A549 (cell line): ENCODE data around the gene MAP3K2. TPM values are rescaled to one million over a fixed set of nuclear protein-coding genes. Genes with fewer than 3 reads are reported as not detected.

Experiments
- ATAC-seq, 2 experiments: fragments of 200-7000 bp in 1 of 2; fragments of >200 bp in 1 of 2; cut with Nextera tagmentation in 1 of 2; cut with Tn5 transposase in 1 of 2; 3 replicates each; pipeline versions ENCODE4 v1.8.0 to v1.9.1; 2018 to 2020; ENCODE audit warnings: mild to moderate bottlenecking in 1 of 2, moderate library complexity in 1 of 2
- CTCF ChIA-PET: fragments of 300-600 bp; sonication (Branson Sonifier 250); formaldehyde crosslinking; extraction: SDS; loops from one replicate; lab custom pipeline; 2021; ENCODE audit warnings: antibody characterized with exemption, inconsistent platforms; lab: Yijun Ruan, JAX
- POLR2A ChIA-PET: fragments of 350-600 bp; formaldehyde crosslinking; extraction: SDS; loops from one replicate; lab custom pipeline; 2021; ENCODE audit warnings: antibody characterized with exemption, inconsistent platforms; lab: Yijun Ruan, JAX
- DNase-seq, 2 experiments: peaks; one replicate each; pipeline versions ENCODE4 v3.0.0 to v3.0.0-alpha.2; 2011 to 2016; ENCODE audit warnings: low read depth in 1 of 2, low spot score in 1 of 2
- FAIRE-seq: peaks from 2 replicates; lab custom pipeline; 2011; peaks lifted over from hg19 to GRCh38; lab: Jason Lieb, UNC
- H3K27ac ChIP-seq, 2 experiments: fragments of >200 bp; sonication (Bioruptor Twin); formaldehyde crosslinking; 3 replicates each; pipeline ENCODE4 v1.5.1; 2016 to 2017
- H3K4me1 ChIP-seq: fragments of >200 bp; sonication (Bioruptor Twin); formaldehyde crosslinking; 3 replicates; pipeline ENCODE4 v1.6.1; 2016
- H3K4me2 ChIP-seq: fragments of >200 bp; sonication (Bioruptor Twin); formaldehyde crosslinking; 3 replicates; pipeline ENCODE4 v1.6.1; 2016
- H3K4me3 ChIP-seq: fragments of >200 bp; sonication (Bioruptor Twin); formaldehyde crosslinking; 3 replicates; pipeline ENCODE4 v1.5.1; 2016
- H3K9me3 ChIP-seq: fragments of >200 bp; sonication (Bioruptor Twin); formaldehyde crosslinking; 3 replicates; pipeline ENCODE4 v1.6.1; 2016
- ATOH8 ChIP-seq: fragments of 250-450 bp; sonication (Bioruptor Pico); IDR thresholded peaks from 2 replicates; pipeline ENCODE4 v1.5.0; 2020; ENCODE audit warnings: low read depth, mild to moderate bottlenecking, moderate library complexity
- CBX2 ChIP-seq: fragments of 200-600 bp; sonication (generic); IDR thresholded peaks from 2 replicates; pipeline ENCODE4 v1.6.1; 2016; ENCODE audit warnings: low read depth, mild to moderate bottlenecking, borderline replicate concordance
- CEBPB ChIP-seq, 2 experiments: fragments of >200 bp in 1 of 2; sonication (Bioruptor Twin) in 1 of 2; formaldehyde crosslinking in 1 of 2; IDR thresholded peaks; 2 replicates each; pipeline ENCODE4 v1.6.1; 2012 to 2016
- CHD2 ChIP-seq: fragments of 150-350 bp; IDR thresholded peaks from 2 replicates; pipeline ENCODE4 v1.6.1; 2014; ENCODE audit warnings: low read length; ENCODE audit not compliant: partially characterized antibody
- CTCF ChIP-seq: fragments of >200 bp; sonication (Bioruptor Twin); formaldehyde crosslinking; IDR thresholded peaks from 3 replicates; pipeline ENCODE4 v1.5.1; 2016
- E2F6 ChIP-seq: IDR thresholded peaks from 2 replicates; pipeline ENCODE4 v1.6.1; 2012; ENCODE audit warnings: low read depth, borderline replicate concordance
- ELK1 ChIP-seq: fragments of 150-350 bp; IDR thresholded peaks from 2 replicates; pipeline ENCODE4 v1.6.1; 2014; ENCODE audit warnings: low read depth, mild to moderate bottlenecking, low read length
- EP300 ChIP-seq, 2 experiments: fragments of >200 bp; sonication (Bioruptor Twin); formaldehyde crosslinking; IDR thresholded peaks; 2 replicates in 1 of 2; 3 replicates in 1 of 2; pipeline ENCODE4 v1.6.1; 2016 to 2017
- ESRRA ChIP-seq: fragments of 150-350 bp; IDR thresholded peaks from 2 replicates; pipeline ENCODE4 v1.6.1; 2014; ENCODE audit warnings: mild to moderate bottlenecking, low read length, borderline replicate concordance
- FOXS1 ChIP-seq: fragments of 250-450 bp; sonication (Bioruptor Pico); IDR thresholded peaks from 2 replicates; pipeline ENCODE4 v1.5.0; 2020; ENCODE audit warnings: mild to moderate bottlenecking, moderate library complexity
- GATA3 ChIP-seq: IDR thresholded peaks from 2 replicates; pipeline ENCODE4 v1.6.1; 2012; ENCODE audit warnings: borderline replicate concordance
- HEYL ChIP-seq: fragments of 250-450 bp; sonication (Bioruptor Pico); IDR thresholded peaks from 2 replicates; pipeline ENCODE4 v1.8.0; 2021; ENCODE audit warnings: mild to moderate bottlenecking, moderate library complexity
- JUN ChIP-seq, 2 experiments: fragments of >200 bp; sonication (Bioruptor Twin); formaldehyde crosslinking; IDR thresholded peaks; 2 replicates in 1 of 2; 3 replicates in 1 of 2; pipeline ENCODE4 v1.6.1; 2016 to 2017
- KDM5A ChIP-seq: fragments of 200-600 bp; sonication (generic); IDR thresholded peaks from 2 replicates; pipeline ENCODE4 v1.6.1; 2016; ENCODE audit warnings: antibody characterized with exemption, mild to moderate bottlenecking
- NFE2L2 ChIP-seq: fragments of 150-350 bp; conservative IDR thresholded peaks from 2 replicates; pipeline ENCODE4 v1.6.1; 2014; ENCODE audit warnings: low read length
- NR3C1 ChIP-seq: fragments of >200 bp; sonication (Bioruptor Twin); formaldehyde crosslinking; IDR thresholded peaks from 3 replicates; pipeline ENCODE4 v1.6.1; 2017
- PHF8 ChIP-seq: fragments of 200-600 bp; sonication (generic); IDR thresholded peaks from 2 replicates; pipeline ENCODE4 v1.6.1; 2016; ENCODE audit warnings: low read depth, mild to moderate bottlenecking, antibody characterized with exemption, moderate library complexity, borderline replicate concordance
- POLR2AphosphoS2 ChIP-seq: conservative IDR thresholded peaks from 2 replicates; pipeline ENCODE4 v1.6.1; 2012; ENCODE audit warnings: low read length, improper control_type of control experiment, inconsistent platforms
- RAD21 ChIP-seq, 2 experiments: fragments of >200 bp in 1 of 2; sonication (Bioruptor Twin) in 1 of 2; formaldehyde crosslinking in 1 of 2; IDR thresholded peaks in 1 of 2; conservative IDR thresholded peaks in 1 of 2; 2 replicates in 1 of 2; 3 replicates in 1 of 2; pipeline ENCODE4 v1.6.1; 2012 to 2018; ENCODE audit warnings: inconsistent platforms in 1 of 2
- RARB ChIP-seq: fragments of 250-450 bp; sonication (Bioruptor Pico); IDR thresholded peaks from 2 replicates; pipeline ENCODE4 v1.8.0; 2021; ENCODE audit warnings: mild to moderate bottlenecking, moderate library complexity
- RCOR1 ChIP-seq: fragments of 150-350 bp; IDR thresholded peaks from 2 replicates; pipeline ENCODE4 v1.6.1; 2014; ENCODE audit warnings: antibody characterized with exemption, low read length, low read depth
- REST ChIP-seq: fragments of 200-600 bp; sonication (generic); IDR thresholded peaks from 2 replicates; pipeline ENCODE4 v1.6.1; 2016; ENCODE audit warnings: antibody characterized with exemption, mild to moderate bottlenecking, moderate library complexity
- RFX5 ChIP-seq: fragments of 450-650 bp; IDR thresholded peaks from 2 replicates; pipeline ENCODE4 v1.7.1; 2014; ENCODE audit warnings: antibody characterized with exemption, mild to moderate bottlenecking, moderate library complexity
- TFCP2L1 ChIP-seq: fragments of 250-450 bp; sonication (Bioruptor Pico); IDR thresholded peaks from 2 replicates; pipeline ENCODE4 v1.5.0; 2021; ENCODE audit warnings: mild to moderate bottlenecking
- ZC3H11A ChIP-seq: fragments of 450-650 bp; IDR thresholded peaks from 2 replicates; pipeline ENCODE4 v1.6.1; 2014; ENCODE audit warnings: antibody characterized with exemption, mild to moderate bottlenecking
- ZFP36 ChIP-seq: fragments of 450-650 bp; IDR thresholded peaks from 2 replicates; pipeline ENCODE4 v1.6.1; 2014; ENCODE audit warnings: borderline replicate concordance; ENCODE audit not compliant: partially characterized antibody
- ZNF302 ChIP-seq: fragments of 250-450 bp; sonication (Bioruptor Pico); IDR thresholded peaks from 2 replicates; pipeline ENCODE4 v1.9.0; 2021; ENCODE audit warnings: inconsistent platforms, mild to moderate bottlenecking, moderate library complexity
- WGBS: methylation state at CpG from one replicate; pipeline ENCODE4 v1.1.6; 2017; ENCODE audit errors: missing lambda C conversion rate; 5-methylcytosine and 5-hydroxymethylcytosine counted together
- polyA plus RNA-seq, 4 experiments: library from polyadenylated mRNA; depleted of rRNA in 3 of 4; stranded (reverse); fragments of >200 nt; fragmentation: RNase III in 1 of 4; extraction: RNeasy Plus Mini Kit Qiagen cat#74134 plus additional on column Dnase treatment in 1 of 4; gene quantifications; 2 replicates in 3 of 4; 3 replicates in 1 of 4; pipeline ENCODE4 v1.2.3, GENCODE V29; 2011 to 2017

Gene MAP3K2
- polyA plus RNA-seq, 2 of the 4 experiments (the other 2 are of a cell fraction): 12.3 to 29.7 TPM

DNA sequence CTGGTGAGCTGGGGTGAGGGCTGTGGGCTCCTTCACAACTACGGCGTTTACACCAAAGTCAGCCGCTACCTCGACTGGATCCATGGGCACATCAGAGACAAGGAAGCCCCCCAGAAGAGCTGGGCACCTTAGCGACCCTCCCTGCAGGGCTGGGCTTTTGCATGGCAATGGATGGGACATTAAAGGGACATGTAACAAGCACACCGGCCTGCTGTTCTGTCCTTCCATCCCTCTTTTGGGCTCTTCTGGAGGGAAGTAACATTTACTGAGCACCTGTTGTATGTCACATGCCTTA is 41.0 kb upstream of the MAP3K2 start:
- DNase-seq: no peak
- H3K9me3 ChIP-seq: no peaks in the 10 kb centered on the region
- H3K4me2 ChIP-seq: no peak overlapping the region
- no peaks in the 10 kb centered on the region for H3K4me1 ChIP-seq
- POLR2A ChIA-PET: no interaction called here
- CTCF ChIA-PET: interaction anchor here (1.2 to 2.0 kb wide), 4 partner anchors 13 to 267 kb away, joined by 3 to 9 read pairs (median 5); no protein-coding TSS in a partner anchor
- TF ChIP-seq ESRRA (no peak), ZFP36 (no peak), RAD21 (conservative IDR thresholded peaks at IDR 0.05 in 1 of 2, IDR thresholded peaks at IDR 0.05 in 1 of 2) (no peak), ATOH8 (CRISPR knock-in tag) (no peak), RCOR1 (no peak), RARB (no peak), ELK1 (no peak), NR3C1 (no peak), RFX5 (no peak), FOXS1 (CRISPR knock-in tag) (no peak), CEBPB (IDR thresholded peaks at IDR 0.05) (no peak), ZC3H11A (no peak)
- 86% methylated on average over 3 of the region's 6 CpGs for WGBS
- no peak for ATAC-seq
- no peak for FAIRE-seq
- H3K4me3 ChIP-seq: no peak overlapping the region
- H3K27ac ChIP-seq: no peak overlapping the region

DNA sequence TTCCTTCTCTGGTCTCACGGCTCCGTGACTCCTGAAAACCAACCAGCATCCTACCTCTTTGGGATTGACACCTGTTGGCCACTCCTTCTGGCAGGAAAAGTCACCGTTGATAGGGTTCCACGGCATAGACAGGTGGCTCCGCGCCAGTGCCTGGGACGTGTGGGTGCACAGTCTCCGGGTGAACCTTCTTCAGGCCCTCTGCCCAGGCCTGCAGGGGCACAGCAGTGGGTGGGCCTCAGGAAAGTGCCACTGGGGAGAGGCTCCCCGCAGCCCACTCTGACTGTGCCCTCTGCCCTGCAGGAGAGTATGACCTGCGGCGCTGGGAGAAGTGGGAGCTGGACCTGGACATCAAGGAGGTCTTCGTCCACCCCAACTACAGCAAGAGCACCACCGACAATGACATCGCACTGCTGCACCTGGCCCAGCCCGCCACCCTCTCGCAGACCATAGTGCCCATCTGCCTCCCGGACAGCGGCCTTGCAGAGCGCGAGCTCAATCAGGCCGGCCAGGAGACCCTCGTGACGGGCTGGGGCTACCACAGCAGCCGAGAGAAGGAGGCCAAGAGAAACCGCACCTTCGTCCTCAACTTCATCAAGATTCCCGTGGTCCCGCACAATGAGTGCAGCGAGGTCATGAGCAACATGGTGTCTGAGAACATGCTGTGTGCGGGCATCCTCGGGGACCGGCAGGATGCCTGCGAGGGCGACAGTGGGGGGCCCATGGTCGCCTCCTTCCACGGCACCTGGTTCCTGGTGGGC is 40.5 kb upstream of the MAP3K2 start:
- H3K4me3 ChIP-seq: no peak overlapping the region
- no peak overlapping the region for H3K27ac ChIP-seq
- H3K4me1 ChIP-seq: no peaks in the 10 kb centered on the region
- POLR2A ChIA-PET: no interaction called here
- ATAC-seq: no peak
- no peak for DNase-seq
- no peak for FAIRE-seq
- whole genome bisulfite sequencing: 91% methylated on average over 36 of the region's 36 CpGs
- no peak for TF ChIP-seq ZFP36
- no peak for TF ChIP-seq GATA3
- no peak for TF ChIP-seq KDM5A
- no peak for TF ChIP-seq ELK1
- no peak for TF ChIP-seq EP300 (IDR thresholded peaks at IDR 0.05)
- no peak for TF ChIP-seq ZNF302 (CRISPR knock-in tag)
- no peak for TF ChIP-seq HEYL (CRISPR knock-in tag)
- TF ChIP-seq CHD2: no peak
- no peak for TF ChIP-seq RCOR1
- TF ChIP-seq PHF8: no peak
- TF ChIP-seq TFCP2L1 (CRISPR knock-in tag): no peak
- no peak for TF ChIP-seq E2F6
- TF ChIP-seq CBX2: no peak
- no peak for TF ChIP-seq JUN (IDR thresholded peaks at IDR 0.05)
- TF ChIP-seq REST: no peak
- TF ChIP-seq CTCF: no peak
- TF ChIP-seq NR3C1: no peak
- TF ChIP-seq NFE2L2: no peak
- no peak for TF ChIP-seq POLR2AphosphoS2
- no peaks in the 10 kb centered on the region for H3K9me3 ChIP-seq
- CTCF ChIA-PET: interaction anchor here (1.0 to 2.0 kb wide), 2 partner anchors 12 kb away, joined by 3 to 9 read pairs; no protein-coding TSS in a partner anchor
- no peak overlapping the region for H3K4me2 ChIP-seq
